BLaER1 treated with 17β-estradiol and CSF1 and Interleukin-3, amounts not matched to agents 10 nM and 100 nM (cell line): ENCODE data around the gene DAB1.
A peak's percentile ranks its signal among the peaks of the same experiment; 100 is the strongest.

Experiments
- H3K27ac ChIP-seq, 11 experiments: shearing (Covaris generic); formaldehyde crosslinking; 2 replicates each; pipeline ENCODE4 v1.8.1; 2022
- H3K27me3 ChIP-seq, 11 experiments: shearing (Covaris generic); formaldehyde crosslinking; 2 replicates each; pipeline ENCODE4 v1.8.1; 2022
- H3K36me3 ChIP-seq, 11 experiments: shearing (Covaris generic); formaldehyde crosslinking; 2 replicates each; pipeline ENCODE4 v1.8.1; 2022
- H3K4me1 ChIP-seq, 10 experiments: shearing (Covaris generic); formaldehyde crosslinking; 2 replicates each; pipeline ENCODE4 v1.8.1; 2022
- H3K4me2 ChIP-seq, 11 experiments: shearing (Covaris generic); formaldehyde crosslinking; 2 replicates each; pipeline ENCODE4 v1.8.1; 2022
- H3K4me3 ChIP-seq, 10 experiments: shearing (Covaris generic); formaldehyde crosslinking; 2 replicates each; pipeline ENCODE4 v1.8.1; 2022
- H3K9ac ChIP-seq, 11 experiments: shearing (Covaris generic); formaldehyde crosslinking; 2 replicates each; pipeline ENCODE4 v1.8.1; 2022
- H3K9me3 ChIP-seq, 11 experiments: shearing (Covaris generic); formaldehyde crosslinking; replicated peaks in 1 of 11; 2 replicates each; pipeline ENCODE4 v1.8.1; 2022
- H4K20me1 ChIP-seq, 11 experiments: shearing (Covaris generic); formaldehyde crosslinking; 2 replicates each; pipeline ENCODE4 v1.8.1; 2022
- Cebpa-rat ChIP-seq, 11 experiments: shearing (Covaris generic); IDR thresholded peaks; 2 replicates each; pipeline ENCODE4 v1.8.1; 2022

DAB1 gene

GRCh38 chr1:56957931-56958330 is 465.9 kb downstream of the DAB1 start:
- Histone ChIP-seq H3K4me3 (no peak overlapping the region), H3K9ac (no peak overlapping the region), H3K4me1 (no peaks in the 10 kb centered on the region), H4K20me1 (no peaks in the 10 kb centered on the region), H3K36me3 (no peaks in the 10 kb centered on the region), H3K27ac (no peak overlapping the region), H3K9me3 (no peaks in the 10 kb centered on the region), H3K4me2 (no peak overlapping the region), H3K27me3 (no peaks in the 10 kb centered on the region)
- no peak for TF ChIP-seq Cebpa-rat (IDR thresholded peaks at IDR 0.05)

- Histone ChIP-seq H3K36me3 (no peaks in the 10 kb centered on the region), H3K27me3 (no peaks in the 10 kb centered on the region), H4K20me1 (no peaks in the 10 kb centered on the region), H3K4me1 (peaks cover 0 to 22% (median 13%) of the 10 kb centered on the region in 10 experiments; a peak in 10 of 20 replicates), H3K27ac (no peak overlapping the region), H3K9me3 (no peaks in the 10 kb centered on the region), H3K4me3 (no peak overlapping the region), H3K9ac (no peak overlapping the region), H3K4me2 (no peak overlapping the region)
- TF ChIP-seq Cebpa-rat (IDR thresholded peaks at IDR 0.05) = no peak
These were observed 469.2 kb downstream of the DAB1 start for GRCh38 chr1:56954664-56955063.

GRCh38 chr1:56953386-56953785 is 470.5 kb downstream of the DAB1 start:
- H3K27me3 ChIP-seq = no peaks in the 10 kb centered on the region
- no peak overlapping the region for H3K27ac ChIP-seq
- H3K4me2 ChIP-seq = no peak overlapping the region
- no peak overlapping the region for H3K9ac ChIP-seq
- no peak overlapping the region for H3K4me3 ChIP-seq
- H3K4me1 ChIP-seq = peaks cover 0 to 28% (median 14%) of the 10 kb centered on the region in 10 experiments; a peak in 12 of 20 replicates
- no peaks in the 10 kb centered on the region for H3K9me3 ChIP-seq
- H3K36me3 ChIP-seq = no peaks in the 10 kb centered on the region
- no peak for TF ChIP-seq Cebpa-rat (IDR thresholded peaks at IDR 0.05)
- no peaks in the 10 kb centered on the region for H4K20me1 ChIP-seq

- Histone ChIP-seq H3K9ac (no peak overlapping the region), H3K4me1 (peaks cover 0 to 32% (median 18%) of the 10 kb centered on the region in 10 experiments; a peak in 12 of 20 replicates), H4K20me1 (no peaks in the 10 kb centered on the region), H3K27ac (no peak overlapping the region), H3K9me3 (no peaks in the 10 kb centered on the region), H3K4me3 (no peak overlapping the region), H3K4me2 (peak overlapping the region in 5 of 11 experiments; percentile 24 to 62 (median 43); a peak in 5 of 22 replicates), H3K36me3 (no peaks in the 10 kb centered on the region), H3K27me3 (no peaks in the 10 kb centered on the region)
- no peak for TF ChIP-seq Cebpa-rat (IDR thresholded peaks at IDR 0.05)
These were observed 471.4 kb downstream of the DAB1 start for GRCh38 chr1:56952501-56952900.

GRCh38 chr1:56948403-56949023 is 475.3 kb downstream of the DAB1 start:
- H3K4me1 ChIP-seq = peaks cover 0 to 46% (median 30%) of the 10 kb centered on the region in 10 experiments; a peak in 13 of 20 replicates
- no peak overlapping the region for H3K27ac ChIP-seq
- H3K9ac ChIP-seq = no peak overlapping the region
- H3K4me3 ChIP-seq = no peak overlapping the region
- H3K36me3 ChIP-seq = no peaks in the 10 kb centered on the region
- no peak for TF ChIP-seq Cebpa-rat (IDR thresholded peaks at IDR 0.05)
- no peaks in the 10 kb centered on the region for H3K9me3 ChIP-seq
- peak overlapping the region in 3 of 11 experiments; percentile 4 to 19 (median 8); a peak in 3 of 22 replicates for H3K4me2 ChIP-seq
- no peaks in the 10 kb centered on the region for H3K27me3 ChIP-seq
- H4K20me1 ChIP-seq = no peaks in the 10 kb centered on the region
